ENCODE results near the gene EIF4G2.

DNA sequence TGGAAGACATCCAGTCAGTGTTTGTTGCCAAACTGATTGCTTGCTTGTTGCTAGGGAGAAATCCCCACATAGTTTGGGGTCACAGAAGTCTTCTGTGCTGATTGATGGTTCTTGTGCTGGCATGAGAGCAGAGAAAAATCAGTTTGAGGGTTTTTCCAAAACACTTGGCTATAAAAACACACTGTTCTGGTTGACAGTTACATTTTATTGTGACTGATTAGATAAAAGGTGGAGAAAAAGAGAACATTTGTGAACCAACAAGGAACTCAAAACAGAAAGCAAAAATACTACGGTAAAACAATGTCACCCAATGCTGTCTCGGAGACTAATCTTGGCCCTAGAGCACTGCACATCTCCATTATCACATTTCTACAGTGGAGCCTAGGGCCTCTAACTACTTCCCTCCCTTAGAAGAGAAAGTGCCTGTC is 14.4 kb upstream of the EIF4G2 start:
- TF ChIP-seq, protein P1, sequence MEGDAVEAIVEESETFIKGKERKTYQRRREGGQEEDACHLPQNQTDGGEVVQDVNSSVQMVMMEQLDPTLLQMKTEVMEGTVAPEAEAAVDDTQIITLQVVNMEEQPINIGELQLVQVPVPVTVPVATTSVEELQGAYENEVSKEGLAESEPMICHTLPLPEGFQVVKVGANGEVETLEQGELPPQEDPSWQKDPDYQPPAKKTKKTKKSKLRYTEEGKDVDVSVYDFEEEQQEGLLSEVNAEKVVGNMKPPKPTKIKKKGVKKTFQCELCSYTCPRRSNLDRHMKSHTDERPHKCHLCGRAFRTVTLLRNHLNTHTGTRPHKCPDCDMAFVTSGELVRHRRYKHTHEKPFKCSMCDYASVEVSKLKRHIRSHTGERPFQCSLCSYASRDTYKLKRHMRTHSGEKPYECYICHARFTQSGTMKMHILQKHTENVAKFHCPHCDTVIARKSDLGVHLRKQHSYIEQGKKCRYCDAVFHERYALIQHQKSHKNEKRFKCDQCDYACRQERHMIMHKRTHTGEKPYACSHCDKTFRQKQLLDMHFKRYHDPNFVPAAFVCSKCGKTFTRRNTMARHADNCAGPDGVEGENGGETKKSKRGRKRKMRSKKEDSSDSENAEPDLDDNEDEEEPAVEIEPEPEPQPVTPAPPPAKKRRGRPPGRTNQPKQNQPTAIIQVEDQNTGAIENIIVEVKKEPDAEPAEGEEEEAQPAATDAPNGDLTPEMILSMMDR (IDR thresholded peaks at IDR 0.05) = no peak
- TF ChIP-seq POLR2A (IDR thresholded peaks at IDR 0.05) = no peak
